SK-N-SH (cell line): ENCODE results near the gene CRIP1. TPM values are rescaled to one million over a fixed set of nuclear protein-coding genes. Genes with fewer than 3 reads are reported as not detected.

Experiments used
- CTCF ChIA-PET: fragments of 300-600, 350-600 bp; formaldehyde crosslinking; extraction: SDS; loops from one replicate; lab custom pipeline; 2021; lab: Yijun Ruan, JAX
- POLR2A ChIA-PET: fragments of 350-600 bp; sonication (Branson Sonifier 250); formaldehyde crosslinking; extraction: SDS; loops from one replicate; lab custom pipeline; 2020; ENCODE audit warnings: antibody characterized with exemption, inconsistent platforms; lab: Yijun Ruan, JAX
- DNase-seq: peaks from one replicate; pipeline ENCODE4 v3.0.0; 2012
- H2AFZ ChIP-seq: fragments of 200-600 bp; sonication (generic); 2 replicates; pipeline ENCODE4 v1.8.1; 2016; ENCODE audit warnings: antibody characterized with exemption, mild to moderate bottlenecking, low read depth
- H3F3A ChIP-seq: fragments of 200-600 bp; sonication (generic); replicated peaks from 2 replicates; pipeline ENCODE3; 2016; ENCODE audit warnings: antibody characterized with exemption, mild to moderate bottlenecking; ENCODE audit not compliant: insufficient read depth
- H3K27ac ChIP-seq, 2 experiments: fragments of 200-500 bp in 1 of 2; fragments of 200-600 bp in 1 of 2; sonication (Bioruptor generic) in 1 of 2; sonication (generic), shearing (Covaris generic) in 1 of 2; 2 replicates each; pipeline versions ENCODE4 v1.5.1 to v1.6.1; 2014 to 2016; ENCODE audit warnings: low read depth in 2 of 2, inconsistent platforms in 1 of 2, low read length in 1 of 2, mild to moderate bottlenecking in 1 of 2, mixed read lengths in 1 of 2
- H3K27me3 ChIP-seq: fragments of 200-600 bp; sonication (generic), shearing (Covaris generic); 2 replicates; pipeline ENCODE4 v1.6.1; 2016; ENCODE audit warnings: mixed run types; ENCODE audit not compliant: insufficient read depth
- H3K36me3 ChIP-seq, 2 experiments: fragments of 200-500 bp in 1 of 2; fragments of 200-600 bp in 1 of 2; sonication (Bioruptor generic) in 1 of 2; sonication (generic) in 1 of 2; replicated peaks in 1 of 2; 2 replicates each; pipeline versions ENCODE3 to v1.5.1; 2014 to 2016; ENCODE audit warnings: low read length in 1 of 2, mild to moderate bottlenecking in 1 of 2; ENCODE audit not compliant: insufficient read depth in 2 of 2, control insufficient read depth in 1 of 2
- H3K4me1 ChIP-seq, 2 experiments: fragments of 200-500 bp in 1 of 2; fragments of 200-600 bp in 1 of 2; sonication (Bioruptor generic) in 1 of 2; sonication (generic), shearing (Covaris generic) in 1 of 2; 2 replicates each; pipeline versions ENCODE4 v1.5.1 to v1.6.1; 2014 to 2016; ENCODE audit warnings: low read depth in 1 of 2, low read length in 1 of 2, mixed run types in 1 of 2; ENCODE audit not compliant: insufficient read depth in 2 of 2, control insufficient read depth in 1 of 2
- H3K4me2 ChIP-seq: fragments of 200-600 bp; sonication (generic), shearing (Covaris generic); 2 replicates; pipeline ENCODE4 v1.6.1; 2017; ENCODE audit warnings: mixed run types
- H3K4me3 ChIP-seq, 2 experiments: fragments of 200-500 bp in 1 of 2; fragments of 200-600 bp in 1 of 2; sonication (Bioruptor generic) in 1 of 2; sonication (generic), shearing (Covaris generic) in 1 of 2; 2 replicates each; pipeline versions ENCODE4 v1.5.1 to v1.8.1; 2014 to 2016; ENCODE audit warnings: low read depth in 2 of 2, inconsistent platforms in 1 of 2, low read length in 1 of 2, mild to moderate bottlenecking in 1 of 2, mixed read lengths in 1 of 2, moderate library complexity in 1 of 2
- H3K79me2 ChIP-seq: fragments of 200-600 bp; sonication (generic); 2 replicates; pipeline ENCODE4 v1.8.1; 2017; ENCODE audit warnings: mild to moderate bottlenecking; ENCODE audit not compliant: insufficient read depth
- H3K9ac ChIP-seq: fragments of 200-600 bp; sonication (generic); 2 replicates; pipeline ENCODE4 v1.6.1; 2017; ENCODE audit warnings: mixed run types
- H3K9me2 ChIP-seq: fragments of 200-600 bp; sonication (generic); 2 replicates; pipeline ENCODE4 v1.6.1; 2017; ENCODE audit warnings: mixed run types
- H3K9me3 ChIP-seq: fragments of 200-600 bp; sonication (generic); 2 replicates; pipeline ENCODE4 v1.6.1; 2017; ENCODE audit warnings: mixed run types, mild to moderate bottlenecking, moderate library complexity
- H4K20me1 ChIP-seq: fragments of 200-600 bp; sonication (generic); 2 replicates; pipeline ENCODE4 v1.6.1; 2017; ENCODE audit warnings: mild to moderate bottlenecking, mixed run types; ENCODE audit not compliant: insufficient read depth
- FOXJ3 ChIP-seq: sonication (generic); formaldehyde crosslinking; IDR thresholded peaks from 2 replicates; pipeline ENCODE4 v1.5.1; 2020; ENCODE audit warnings: mild to moderate bottlenecking, missing genetic modification reagents
- NRF1 ChIP-seq: IDR thresholded peaks from 2 replicates; pipeline ENCODE4 v1.6.1; 2012; ENCODE audit warnings: low read depth, mild to moderate bottlenecking, low read length
- PBX3 ChIP-seq: IDR thresholded peaks from 2 replicates; pipeline ENCODE4; 2012
- RAD21 ChIP-seq: IDR thresholded peaks from 2 replicates; pipeline ENCODE4 v1.6.1; 2012; ENCODE audit warnings: mild to moderate bottlenecking, low read length
- RFX5 ChIP-seq: IDR thresholded peaks from 2 replicates; pipeline ENCODE4 v1.6.1; 2012; ENCODE audit warnings: mild to moderate bottlenecking, improper control_type of control experiment, low read length
- SMC3 ChIP-seq: IDR thresholded peaks from 2 replicates; pipeline ENCODE4 v1.6.1; 2012; ENCODE audit warnings: low read depth, low read length, improper control_type of control experiment
- TCF12 ChIP-seq: IDR thresholded peaks from 2 replicates; pipeline ENCODE4 v1.4.0; 2012
- ZBTB33 ChIP-seq: IDR thresholded peaks from 2 replicates; pipeline ENCODE4 v1.4.0; 2012; ENCODE audit warnings: low read depth, borderline replicate concordance
- WGBS: methylation state at CpG from one replicate; pipeline ENCODE4 v1.1.6; 2017; ENCODE audit warnings: low lambda C conversion rate; 5-methylcytosine and 5-hydroxymethylcytosine counted together
- polyA plus RNA-seq, 3 experiments: library from polyadenylated mRNA; depleted of rRNA; stranded (reverse); fragments of >200 nt; gene quantifications; 2 replicates each; pipeline ENCODE4 v1.2.3, GENCODE V29; 2012
- TF ChIP-seq, protein P1 (sequence below): IDR thresholded peaks from 2 replicates; pipeline ENCODE4 v1.4.0; 2012; ENCODE audit warnings: low read depth, borderline replicate concordance

CRIP1 gene
- polyA plus RNA-seq, 1 of the 3 experiments (the other 2 are of a cell fraction): 0.72 TPM

GRCh38 chr14:105442834-105443233, 43.9 kb upstream of the CRIP1 start:
- H3K4me3 ChIP-seq: no peak overlapping the region
- H3F3A ChIP-seq: no peaks in the 10 kb centered on the region
- peaks cover 57% of the 10 kb centered on the region for H3K79me2 ChIP-seq
- no peak overlapping the region for H3K9ac ChIP-seq
- 100% methylated on average over 5 of the region's 12 CpGs for WGBS
- CTCF ChIA-PET: interaction anchor here (1.0 kb wide), 1 partner anchor 72 kb away, joined by 3 read pairs; no protein-coding TSS in a partner anchor
- H3K36me3 ChIP-seq: peaks cover 3 to 41% of the 10 kb centered on the region in 2 experiments
- POLR2A ChIA-PET: interaction anchor here (1.1 kb wide), 1 partner anchor 29 kb away, joined by 3 read pairs; no protein-coding TSS in a partner anchor
- H3K9me3 ChIP-seq: no peaks in the 10 kb centered on the region
- H3K9me2 ChIP-seq: no peaks in the 10 kb centered on the region
- no peak overlapping the region for H3K4me2 ChIP-seq
- H4K20me1 ChIP-seq: peaks cover 36% of the 10 kb centered on the region
- H3K4me1 ChIP-seq: peaks cover 0 to 4% of the 10 kb centered on the region in 2 experiments; a peak in 1 of 4 replicates
- DNase-seq: no peak
- H3K27me3 ChIP-seq: no peaks in the 10 kb centered on the region
- TF ChIP-seq TCF12 (no peak), ZBTB33 (no peak)
- H3K27ac ChIP-seq: no peak overlapping the region
- H2AFZ ChIP-seq: no peak overlapping the region

DNA sequence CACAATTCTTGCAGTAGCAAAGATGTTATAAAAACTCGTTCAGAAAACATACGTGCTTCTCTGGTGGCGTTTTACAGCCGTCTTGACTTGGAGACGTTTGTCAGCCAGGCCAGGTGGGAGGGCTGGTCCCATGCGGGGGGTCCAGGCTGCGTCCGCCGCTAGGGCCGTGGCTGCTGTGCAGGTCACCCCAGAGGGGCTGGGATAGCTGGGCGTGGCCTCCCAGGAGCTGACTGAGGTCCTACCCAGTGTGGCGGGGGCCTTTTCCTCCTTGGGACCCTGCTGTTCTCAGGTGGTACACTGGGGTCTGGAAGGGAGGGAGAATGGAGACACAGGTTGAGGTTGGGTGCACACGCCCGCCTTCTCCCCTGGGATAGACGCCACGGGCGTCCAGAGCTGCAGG, 41.8 kb upstream of the CRIP1 start:
- Histone ChIP-seq H3K79me2 (peaks cover 48% of the 10 kb centered on the region), H3F3A (no peaks in the 10 kb centered on the region), H3K9me3 (no peaks in the 10 kb centered on the region), H3K9ac (no peak overlapping the region), H3K9me2 (no peaks in the 10 kb centered on the region), H3K27me3 (no peaks in the 10 kb centered on the region), H3K27ac (no peak overlapping the region), H2AFZ (no peak overlapping the region), H3K4me1 (peaks cover 0 to 6% of the 10 kb centered on the region in 2 experiments; a peak in 1 of 4 replicates), H3K36me3 (peaks cover 3 to 40% of the 10 kb centered on the region in 2 experiments), H4K20me1 (peaks cover 31% of the 10 kb centered on the region), H3K4me2 (no peak overlapping the region), H3K4me3 (no peak overlapping the region)
- POLR2A ChIA-PET: no interaction called here
- TF ChIP-seq RFX5 (no peak), NRF1 (no peak), SMC3 (no peak), PBX3 (no peak), ZBTB33 (no peak), FOXJ3 (no peak), RAD21 (no peak)
- TF ChIP-seq, protein P1, sequence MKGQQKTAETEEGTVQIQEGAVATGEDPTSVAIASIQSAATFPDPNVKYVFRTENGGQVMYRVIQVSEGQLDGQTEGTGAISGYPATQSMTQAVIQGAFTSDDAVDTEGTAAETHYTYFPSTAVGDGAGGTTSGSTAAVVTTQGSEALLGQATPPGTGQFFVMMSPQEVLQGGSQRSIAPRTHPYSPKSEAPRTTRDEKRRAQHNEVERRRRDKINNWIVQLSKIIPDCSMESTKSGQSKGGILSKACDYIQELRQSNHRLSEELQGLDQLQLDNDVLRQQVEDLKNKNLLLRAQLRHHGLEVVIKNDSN: no peak
- no peak for DNase-seq
- CTCF ChIA-PET: interaction anchor here (1.0 to 1.6 kb wide), 2 partner anchors 12 to 27 kb away, joined by 4 read pairs; no protein-coding TSS in a partner anchor
- WGBS: 96% methylated on average over 10 of the region's 17 CpGs
